GM12878 (cell line): ENCODE results near the gene PRKCB. TPM values are rescaled to one million over a fixed set of nuclear protein-coding genes. Genes with fewer than 3 reads are reported as not detected.

Experiments used
- ATF7 ChIP-seq: fragments of 450-650 bp; IDR thresholded peaks from 2 replicates; pipeline ENCODE4 v1.6.1; 2016; ENCODE audit warnings: low read depth, mild to moderate bottlenecking
- CBX3 ChIP-seq: fragments of 200-600 bp; sonication (generic); IDR thresholded peaks from 2 replicates; pipeline ENCODE4 v1.6.1; 2016; ENCODE audit warnings: low read depth, borderline replicate concordance
- CBX5 ChIP-seq: sonication (generic); IDR thresholded peaks from 2 replicates; pipeline ENCODE4 v1.6.1; 2016; ENCODE audit warnings: low read depth, moderate library complexity, mild to moderate bottlenecking, inconsistent platforms
- CEBPZ ChIP-seq: fragments of 150-350 bp; IDR thresholded peaks from 2 replicates; pipeline ENCODE4 v1.6.1; 2016; ENCODE audit warnings: low read depth, low read length
- ELK1 ChIP-seq: IDR thresholded peaks from 2 replicates; pipeline ENCODE4 v1.6.1; 2012; ENCODE audit warnings: low read depth, low read length, improper control_type of control experiment
- EP300 ChIP-seq, 2 experiments: fragments of 150-350 bp in 1 of 2; IDR thresholded peaks; 2 replicates each; pipeline ENCODE4 v1.6.1; 2011 to 2012; ENCODE audit warnings: low read depth in 2 of 2, low read length in 2 of 2, borderline replicate concordance in 1 of 2, improper control_type of control experiment in 1 of 2, inconsistent platforms in 1 of 2; ENCODE audit not compliant: control insufficient read depth in 1 of 2
- HDGF ChIP-seq: fragments of 450-650 bp; IDR thresholded peaks from 2 replicates; pipeline ENCODE4 v1.6.1; 2016; ENCODE audit warnings: antibody characterized with exemption
- POLR2AphosphoS5 ChIP-seq: IDR thresholded peaks from 2 replicates; pipeline ENCODE4 v1.6.1; 2011; ENCODE audit warnings: mild to moderate bottlenecking, low read length, inconsistent platforms
- POU2F2 ChIP-seq: IDR thresholded peaks from 3 replicates; pipeline ENCODE4 v1.6.1; 2011; ENCODE audit warnings: low read depth, mild to moderate bottlenecking, low read length, borderline replicate concordance
- PRDM15 ChIP-seq: fragments of 450-650 bp; formaldehyde crosslinking; IDR thresholded peaks from 2 replicates; pipeline ENCODE4 v1.4.0; 2020; ENCODE audit warnings: mild to moderate bottlenecking, moderate library complexity
- SREBF1 ChIP-seq: IDR thresholded peaks from 2 replicates; pipeline ENCODE4 v1.6.1; 2012; ENCODE audit warnings: mild to moderate bottlenecking, low read length
- STAT3 ChIP-seq: IDR thresholded peaks from 2 replicates; pipeline ENCODE4 v1.6.1; 2011; ENCODE audit warnings: low read depth, low read length, improper control_type of control experiment
- USF1 ChIP-seq: IDR thresholded peaks from 2 replicates; pipeline ENCODE4 v1.6.1; 2011; ENCODE audit warnings: borderline replicate concordance, low read depth, mild to moderate bottlenecking, moderate library complexity, mixed read lengths, low read length; ENCODE audit not compliant: insufficient read depth; ENCODE audit errors: extremely low read length
- WRNIP1 ChIP-seq: IDR thresholded peaks from 2 replicates; pipeline ENCODE4 v1.6.1; 2011; ENCODE audit warnings: low read depth, low read length, improper control_type of control experiment, borderline replicate concordance
- ZBED1 ChIP-seq: IDR thresholded peaks from 2 replicates; pipeline ENCODE4 v1.6.1; 2016; ENCODE audit warnings: borderline replicate concordance
- ZNF207 ChIP-seq: fragments of 450-650 bp; IDR thresholded peaks from 2 replicates; pipeline ENCODE4 v1.6.1; 2014; ENCODE audit warnings: antibody characterized with exemption, mild to moderate bottlenecking, borderline replicate concordance
- ZNF592 ChIP-seq: fragments of 450-650 bp; IDR thresholded peaks from 2 replicates; pipeline ENCODE4 v1.6.1; 2017; ENCODE audit warnings: mild to moderate bottlenecking, moderate library complexity
- polyA plus RNA-seq, 11 experiments: library from polyadenylated mRNA; depleted of rRNA in 4 of 11; unstranded in 6 of 11; stranded (reverse) in 5 of 11; fragments of >200 nt; fragmentation: Nextera tagmentation in 4 of 11; fragmentation: Illumina TruSeq in 1 of 11; extraction: Ambion mirVana in 4 of 11; extraction: Trizol in 1 of 11; gene quantifications; 1 replicate in 1 of 11; 2 replicates in 10 of 11; pipeline versions ENCODE4 v1.2.1 to v1.2.3, GENCODE V29; 2011 to 2016; ENCODE audit warnings: inconsistent platforms in 2 of 11, missing spikeins in 2 of 11, low read depth in 1 of 11
- total RNA-seq, 4 experiments: library from RNA; depleted of rRNA in 3 of 4; stranded (reverse); fragments of >200 nt in 3 of 4; fragmentation: Illumina TruSeq in 1 of 4; extraction: Trizol in 1 of 4; gene quantifications; 2 replicates each; pipeline versions ENCODE4 v1.2.1 to v1.2.3, GENCODE V29; 2013 to 2021

Gene PRKCB
- total and polyA plus RNA-seq, 10 of the 15 experiments (the other 5 are each of a cell fraction or from before 2014, with no cell fraction given) = 21.4 to 158 (median 97.3) TPM

GRCh38 chr16:23856251-23856709 is 20.5 kb downstream of the PRKCB start (continued):
- TF ChIP-seq PRDM15 (no peak), ZBED1 (no peak), POU2F2 (no peak), SREBF1 (no peak), POLR2AphosphoS5 (no peak), STAT3 (no peak), ELK1 (no peak), ZNF207 (no peak), EP300 (IDR thresholded peaks at IDR 0.05; ENCODE audit: borderline replicate concordance in 1 of 2, control insufficient read depth in 1 of 2, low read depth in 2 of 2, low read length in 2 of 2) (peak; percentile 18 to 36; a peak in 2 of 4 replicates), WRNIP1 (no peak), USF1 (no peak), CEBPZ (no peak), CBX5 (no peak; the same call in 1 of the 2 replicates), ZNF592 (no peak), ATF7 (peak; percentile 74), HDGF (no peak), CBX3 (no peak)
